GM12878 (cell line): ENCODE data around the gene EHMT2.

Source experiments
- CBFB ChIP-seq: IDR thresholded peaks from 2 replicates; pipeline ENCODE4 v1.6.1; 2016; ENCODE audit warnings: antibody characterized with exemption, low read depth
- EZH2 ChIP-seq: IDR thresholded peaks from 2 replicates; pipeline ENCODE4 v1.6.1; 2012; ENCODE audit warnings: low read depth, mild to moderate bottlenecking, control low read depth, inconsistent platforms, low read length, borderline replicate concordance; ENCODE audit not compliant: control insufficient read depth
- FOS ChIP-seq: IDR thresholded peaks from 3 replicates; pipeline ENCODE4 v1.6.1; 2011; ENCODE audit warnings: borderline replicate concordance; ENCODE audit not compliant: insufficient read length; ENCODE audit errors: extremely low read depth
- MYC ChIP-seq: IDR thresholded peaks from 2 replicates; pipeline ENCODE4 v1.6.1; 2011; ENCODE audit warnings: mild to moderate bottlenecking, low read length, moderate library complexity, inconsistent platforms; ENCODE audit not compliant: insufficient read depth, insufficient replicate concordance, insufficient read length, severe bottlenecking
- POLR2AphosphoS5 ChIP-seq: IDR thresholded peaks from 2 replicates; pipeline ENCODE4 v1.6.1; 2011; ENCODE audit warnings: mild to moderate bottlenecking, low read length, inconsistent platforms
- RCOR1 ChIP-seq: conservative IDR thresholded peaks from 2 replicates; pipeline ENCODE4 v1.6.1; 2012; ENCODE audit warnings: low read depth, low read length, improper control_type of control experiment
- TCF12 ChIP-seq: IDR thresholded peaks from 2 replicates; pipeline ENCODE4 v1.6.1; 2011; ENCODE audit warnings: low read depth, mild to moderate bottlenecking, low read length
- TF ChIP-seq, protein P1 (sequence below), 3 experiments: IDR thresholded peaks in 2 of 3; conservative IDR thresholded peaks in 1 of 3; 2 replicates each; pipeline ENCODE4 v1.5.1; 2011; ENCODE audit warnings: low read depth in 3 of 3, low read length in 3 of 3, mild to moderate bottlenecking in 3 of 3, control low read depth in 2 of 3, moderate library complexity in 2 of 3, inconsistent platforms in 1 of 3, mixed read lengths in 1 of 3; ENCODE audit not compliant: control insufficient read depth in 2 of 3, insufficient read depth in 1 of 3; ENCODE audit errors: extremely low read depth in 1 of 3
- TF ChIP-seq, protein P2 (sequence below): IDR thresholded peaks from 2 replicates; pipeline ENCODE4 v1.6.1; 2012; ENCODE audit warnings: low read depth, low read length, improper control_type of control experiment

DNA sequence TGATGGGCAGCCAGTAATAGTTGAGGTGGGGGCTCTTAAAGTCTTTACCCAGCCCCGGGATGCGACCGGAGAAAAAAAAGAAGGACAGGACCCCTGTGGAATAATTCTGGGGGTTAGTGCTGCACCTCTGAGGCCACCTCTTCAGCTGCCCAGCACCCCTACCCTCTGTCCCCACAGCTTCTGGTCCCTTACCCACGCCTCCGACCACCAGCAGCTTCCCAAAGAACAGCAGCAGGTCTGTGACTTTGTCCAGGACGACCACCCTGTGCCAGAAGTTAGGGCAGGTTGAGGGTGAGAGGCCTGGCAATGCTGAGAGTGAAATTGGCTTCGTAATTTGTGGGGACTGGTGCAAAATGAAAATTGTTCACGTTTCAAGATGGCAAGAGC is 32.7 kb downstream of the EHMT2 start:
- TF ChIP-seq RCOR1 (no peak), MYC (no peak), TCF12 (no peak), EZH2 (no peak), CBFB (no peak), POLR2AphosphoS5 (no peak), FOS (no peak)
- TF ChIP-seq, protein P1, sequence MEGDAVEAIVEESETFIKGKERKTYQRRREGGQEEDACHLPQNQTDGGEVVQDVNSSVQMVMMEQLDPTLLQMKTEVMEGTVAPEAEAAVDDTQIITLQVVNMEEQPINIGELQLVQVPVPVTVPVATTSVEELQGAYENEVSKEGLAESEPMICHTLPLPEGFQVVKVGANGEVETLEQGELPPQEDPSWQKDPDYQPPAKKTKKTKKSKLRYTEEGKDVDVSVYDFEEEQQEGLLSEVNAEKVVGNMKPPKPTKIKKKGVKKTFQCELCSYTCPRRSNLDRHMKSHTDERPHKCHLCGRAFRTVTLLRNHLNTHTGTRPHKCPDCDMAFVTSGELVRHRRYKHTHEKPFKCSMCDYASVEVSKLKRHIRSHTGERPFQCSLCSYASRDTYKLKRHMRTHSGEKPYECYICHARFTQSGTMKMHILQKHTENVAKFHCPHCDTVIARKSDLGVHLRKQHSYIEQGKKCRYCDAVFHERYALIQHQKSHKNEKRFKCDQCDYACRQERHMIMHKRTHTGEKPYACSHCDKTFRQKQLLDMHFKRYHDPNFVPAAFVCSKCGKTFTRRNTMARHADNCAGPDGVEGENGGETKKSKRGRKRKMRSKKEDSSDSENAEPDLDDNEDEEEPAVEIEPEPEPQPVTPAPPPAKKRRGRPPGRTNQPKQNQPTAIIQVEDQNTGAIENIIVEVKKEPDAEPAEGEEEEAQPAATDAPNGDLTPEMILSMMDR (IDR thresholded peaks at IDR 0.05 in 2 of 3, conservative IDR thresholded peaks at IDR 0.05 in 1 of 3; ENCODE audit: control insufficient read depth in 2 of 3, extremely low read depth in 1 of 3, insufficient read depth in 1 of 3, low read depth in 3 of 3, low read length in 3 of 3): no peak
- TF ChIP-seq, protein P2, sequence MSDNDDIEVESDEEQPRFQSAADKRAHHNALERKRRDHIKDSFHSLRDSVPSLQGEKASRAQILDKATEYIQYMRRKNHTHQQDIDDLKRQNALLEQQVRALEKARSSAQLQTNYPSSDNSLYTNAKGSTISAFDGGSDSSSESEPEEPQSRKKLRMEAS: no peak
